C4-2B (cell line): ENCODE data around the gene KCNJ14.

Experiments
- CTCF ChIP-seq: fragments of 450-650 bp; conservative IDR thresholded peaks from 2 replicates; pipeline ENCODE4 v1.5.1; 2017; ENCODE audit warnings: mild to moderate bottlenecking
- ZFX ChIP-seq: fragments of 450-650 bp; IDR thresholded peaks from 2 replicates; pipeline ENCODE4 v1.6.1; 2017

- TF ChIP-seq CTCF (no peak), ZFX (no peak)
Measured at GRCh38 chr19:48484247-48484893, 29.0 kb downstream of the KCNJ14 start.
